Measurements from ENCODE around the gene TARBP2.

- TF ChIP-seq CTCF (IDR thresholded peaks at IDR 0.05) = peak; percentile 74 to 98 (median 98)
- peak in 1 of 3 donors; percentile 67 for TF ChIP-seq POLR2AphosphoS5 (IDR thresholded peaks at IDR 0.05)
Measured at GRCh38 chr12:53543539-53543938, 42.5 kb downstream of the TARBP2 start.
